ENCODE measurements around the gene DCBLD1.

DCBLD1 gene

DNA sequence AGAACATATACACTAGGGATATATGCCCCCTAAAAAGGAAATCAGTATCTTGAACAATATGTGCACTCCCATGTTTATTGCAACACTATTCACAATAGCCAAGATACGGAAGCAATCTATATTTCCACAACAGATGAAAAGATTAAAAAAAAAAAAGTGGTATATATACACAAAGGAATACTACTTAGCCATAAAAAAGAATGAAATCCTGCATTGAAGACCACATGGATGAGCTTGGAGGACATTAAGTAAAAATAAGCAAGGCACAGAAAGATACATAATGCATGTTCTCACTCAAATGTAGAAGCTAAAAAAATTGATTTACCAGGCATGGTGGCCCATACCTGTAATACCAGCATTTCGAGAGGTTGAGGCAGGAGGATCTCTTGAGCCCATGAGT is 115.3 kb downstream of the DCBLD1 start:
- peaks cover 80% of the 10 kb centered on the region for H3K79me2 ChIP-seq (ENCODE audit: insufficient read depth, low read length)

More for the DNA sequence above, 115.3 kb downstream of the DCBLD1 start:
- no peaks in the 10 kb centered on the region for H3K27me3 ChIP-seq (ENCODE audit: insufficient read depth, low read length, poor library complexity, severe bottlenecking)
- no peaks in the 10 kb centered on the region for H3K9me2 ChIP-seq (replicated peaks; ENCODE audit: low read depth, low read length)
- H3K4me1 ChIP-seq (ENCODE audit: insufficient read depth, low read length, poor library complexity, severe bottlenecking) = peaks cover 18% of the 10 kb centered on the region
- H2AFZ ChIP-seq (ENCODE audit: low read length) = no peak overlapping the region
- H3K9ac ChIP-seq (ENCODE audit: low read depth, low read length, poor library complexity, severe bottlenecking) = no peak overlapping the region
- H3F3A ChIP-seq (ENCODE audit: low read depth) = no peaks in the 10 kb centered on the region
- H3K4me3 ChIP-seq (ENCODE audit: low read length, poor library complexity, severe bottlenecking) = peak overlapping the region; percentile 95
- H3K4me2 ChIP-seq (ENCODE audit: low read depth, low read length, poor library complexity, severe bottlenecking) = peak overlapping the region; percentile 91
- H4K20me1 ChIP-seq (ENCODE audit: insufficient read depth, low read length, poor library complexity, severe bottlenecking) = peaks cover 53% of the 10 kb centered on the region
- peaks cover 9% of the 10 kb centered on the region for H3K36me3 ChIP-seq (ENCODE audit: insufficient read depth, low read length)
- peaks cover 9% of the 10 kb centered on the region; the same call in 1 of the 2 replicates for H3K9me3 ChIP-seq (ENCODE audit: insufficient read depth, low read depth, low read length)
- TF ChIP-seq, protein P1, sequence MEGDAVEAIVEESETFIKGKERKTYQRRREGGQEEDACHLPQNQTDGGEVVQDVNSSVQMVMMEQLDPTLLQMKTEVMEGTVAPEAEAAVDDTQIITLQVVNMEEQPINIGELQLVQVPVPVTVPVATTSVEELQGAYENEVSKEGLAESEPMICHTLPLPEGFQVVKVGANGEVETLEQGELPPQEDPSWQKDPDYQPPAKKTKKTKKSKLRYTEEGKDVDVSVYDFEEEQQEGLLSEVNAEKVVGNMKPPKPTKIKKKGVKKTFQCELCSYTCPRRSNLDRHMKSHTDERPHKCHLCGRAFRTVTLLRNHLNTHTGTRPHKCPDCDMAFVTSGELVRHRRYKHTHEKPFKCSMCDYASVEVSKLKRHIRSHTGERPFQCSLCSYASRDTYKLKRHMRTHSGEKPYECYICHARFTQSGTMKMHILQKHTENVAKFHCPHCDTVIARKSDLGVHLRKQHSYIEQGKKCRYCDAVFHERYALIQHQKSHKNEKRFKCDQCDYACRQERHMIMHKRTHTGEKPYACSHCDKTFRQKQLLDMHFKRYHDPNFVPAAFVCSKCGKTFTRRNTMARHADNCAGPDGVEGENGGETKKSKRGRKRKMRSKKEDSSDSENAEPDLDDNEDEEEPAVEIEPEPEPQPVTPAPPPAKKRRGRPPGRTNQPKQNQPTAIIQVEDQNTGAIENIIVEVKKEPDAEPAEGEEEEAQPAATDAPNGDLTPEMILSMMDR (conservative IDR thresholded peaks at IDR 0.05; ENCODE audit: low read length) = no peak
- TF ChIP-seq EZH2phosphoT487 (IDR thresholded peaks at IDR 0.05; ENCODE audit: borderline replicate concordance) = no peak

Data from Loucy (cell line).